MM.1S (cell line): ENCODE results near the gene SLC6A16.

Source experiments
- DNase-seq: peaks from one replicate; pipeline ENCODE4 v3.0.0-alpha.2; 2015
- H2AFZ ChIP-seq: fragments of 300-600 bp; sonication (generic); 2 replicates; pipeline ENCODE4 v1.6.0; 2016; ENCODE audit warnings: antibody characterized with exemption, low read length
- H3F3A ChIP-seq: fragments of 300-600 bp; sonication (generic); 2 replicates; pipeline ENCODE4 v1.6.1; 2016; ENCODE audit warnings: mild to moderate bottlenecking, antibody characterized with exemption, low read length, moderate library complexity, mixed read lengths; ENCODE audit not compliant: insufficient read depth
- H3K27ac ChIP-seq: fragments of 300-600 bp; sonication (generic); 2 replicates; pipeline ENCODE4 v1.5.1; 2016; ENCODE audit warnings: mild to moderate bottlenecking, low read length
- H3K27me3 ChIP-seq: fragments of 300-600 bp; sonication (generic); replicated peaks from 2 replicates; pipeline ENCODE4 v1.6.0; 2016; ENCODE audit warnings: low read length; ENCODE audit not compliant: insufficient read depth
- H3K36me3 ChIP-seq: fragments of 300-600 bp; sonication (generic); replicated peaks from 2 replicates; pipeline ENCODE4 v1.6.1; 2016; ENCODE audit warnings: mild to moderate bottlenecking, low read length, mixed read lengths; ENCODE audit not compliant: insufficient read depth
- H3K4me1 ChIP-seq: fragments of 300-600 bp; sonication (generic); 2 replicates; pipeline ENCODE4 v1.6.1; 2016; ENCODE audit warnings: low read length, mixed read lengths
- H3K4me2 ChIP-seq: fragments of 300-600 bp; sonication (generic); 2 replicates; pipeline ENCODE4 v1.6.0; 2016; ENCODE audit warnings: low read depth, low read length
- H3K4me3 ChIP-seq: fragments of 300-600 bp; sonication (generic); 2 replicates; pipeline ENCODE4 v1.5.1; 2016; ENCODE audit warnings: low read length, mixed read lengths
- H3K79me2 ChIP-seq: fragments of 300-600 bp; sonication (generic); 2 replicates; pipeline ENCODE4 v1.6.1; 2016; ENCODE audit warnings: mixed run types, low read length, mixed read lengths
- H3K9ac ChIP-seq: fragments of 300-600 bp; sonication (generic); 2 replicates; pipeline ENCODE4 v1.6.1; 2016; ENCODE audit warnings: low read length, mixed read lengths
- H3K9me2 ChIP-seq: fragments of 300-600 bp; sonication (generic); replicated peaks from 2 replicates; pipeline ENCODE4 v1.6.1; 2016; ENCODE audit warnings: mild to moderate bottlenecking, low read length, mixed read lengths; ENCODE audit not compliant: insufficient read depth
- H3K9me3 ChIP-seq: fragments of 300-600 bp; sonication (generic); replicated peaks from 2 replicates; pipeline ENCODE4 v1.6.1; 2016; ENCODE audit warnings: mild to moderate bottlenecking, low read length, mixed read lengths; ENCODE audit not compliant: insufficient read depth
- H4K20me1 ChIP-seq: fragments of 300-600 bp; sonication (generic); 2 replicates; pipeline ENCODE4 v1.6.1; 2016; ENCODE audit warnings: mild to moderate bottlenecking, low read length, moderate library complexity, mixed read lengths; ENCODE audit not compliant: insufficient read depth
- CTCF ChIP-seq: fragments of 300-600 bp; sonication (generic); IDR thresholded peaks from 2 replicates; pipeline ENCODE4 v1.5.1; 2016; ENCODE audit warnings: antibody characterized with exemption, low read length, mixed read lengths
- EZH2 ChIP-seq: fragments of 300-600 bp; sonication (generic); optimal IDR thresholded peaks from 2 replicates; pipeline ENCODE3; 2017; ENCODE audit warnings: low read depth, mild to moderate bottlenecking, antibody characterized with exemption, low read length, mixed read lengths
- EZH2phosphoT487 ChIP-seq: fragments of 300-600 bp; sonication (generic); IDR thresholded peaks from 2 replicates; pipeline ENCODE4 v1.6.1; 2018; ENCODE audit warnings: antibody characterized with exemption, low read length

SLC6A16 gene

GRCh38 chr19:49339301-49340068 is 14.5 kb upstream of the SLC6A16 start:
- H3K79me2 ChIP-seq = no peaks in the 10 kb centered on the region
- H3K4me1 ChIP-seq = peaks cover 5% of the 10 kb centered on the region
- H3K9me2 ChIP-seq = no peaks in the 10 kb centered on the region
- no peaks in the 10 kb centered on the region; the same call in 1 of the 2 replicates for H3K27me3 ChIP-seq
- no peak overlapping the region for H3K4me2 ChIP-seq
- H3F3A ChIP-seq = no peaks in the 10 kb centered on the region
- H4K20me1 ChIP-seq = no peaks in the 10 kb centered on the region
- no peak overlapping the region for H3K9ac ChIP-seq
- TF ChIP-seq EZH2 (no peak), CTCF (no peak), EZH2phosphoT487 (no peak)
- H3K36me3 ChIP-seq = no peaks in the 10 kb centered on the region
- H3K27ac ChIP-seq = no peak overlapping the region
- no peaks in the 10 kb centered on the region for H3K9me3 ChIP-seq
- H2AFZ ChIP-seq = no peak overlapping the region
- no peak for DNase-seq
- no peak overlapping the region for H3K4me3 ChIP-seq

- H3K9me3 ChIP-seq = no peaks in the 10 kb centered on the region
- no peak overlapping the region for H3K4me2 ChIP-seq
- H3K36me3 ChIP-seq = no peaks in the 10 kb centered on the region
- H3K9ac ChIP-seq = no peak overlapping the region
- H3K79me2 ChIP-seq = no peaks in the 10 kb centered on the region
- H4K20me1 ChIP-seq = no peaks in the 10 kb centered on the region
- peaks cover 10% of the 10 kb centered on the region for H3K4me1 ChIP-seq
- H3F3A ChIP-seq = no peaks in the 10 kb centered on the region
- H3K27me3 ChIP-seq = no peaks in the 10 kb centered on the region; the same call in 1 of the 2 replicates
- TF ChIP-seq EZH2 = no peak
- TF ChIP-seq EZH2phosphoT487 = no peak
- TF ChIP-seq CTCF = no peak
- no peaks in the 10 kb centered on the region for H3K9me2 ChIP-seq
- DNase-seq = no peak
- H3K4me3 ChIP-seq = no peak overlapping the region
- H3K27ac ChIP-seq = no peak overlapping the region
- H2AFZ ChIP-seq = no peak overlapping the region
Measured at GRCh38 chr19:49338691-49339300, 13.8 kb upstream of the SLC6A16 start.

GRCh38 chr19:49338023-49338677 is 13.2 kb upstream of the SLC6A16 start:
- H3K36me3 ChIP-seq = no peaks in the 10 kb centered on the region
- no peak overlapping the region for H3K4me2 ChIP-seq
- H3K4me3 ChIP-seq = no peak overlapping the region
- H3K9me3 ChIP-seq = no peaks in the 10 kb centered on the region
- TF ChIP-seq EZH2 (no peak), EZH2phosphoT487 (no peak), CTCF (no peak)
- H3F3A ChIP-seq = no peaks in the 10 kb centered on the region
- H3K27ac ChIP-seq = no peak overlapping the region
- H3K79me2 ChIP-seq = no peaks in the 10 kb centered on the region
- H3K27me3 ChIP-seq = no peaks in the 10 kb centered on the region; the same call in 1 of the 2 replicates
- no peaks in the 10 kb centered on the region for H4K20me1 ChIP-seq
- no peaks in the 10 kb centered on the region for H3K9me2 ChIP-seq
- no peak overlapping the region for H3K9ac ChIP-seq
- no peak overlapping the region for H2AFZ ChIP-seq
- peaks cover 16% of the 10 kb centered on the region for H3K4me1 ChIP-seq
- DNase-seq = no peak
